CD14-positive monocyte (primary cell): Measurements from ENCODE around the gene JAK1. TPM values are rescaled to one million over a fixed set of nuclear protein-coding genes. Genes with fewer than 3 reads are reported as not detected.

Source experiments
- DNase-seq, 3 donors: peaks; one replicate each; pipeline ENCODE4 v3.0.0-alpha.2; 2011 to 2022
- H2AFZ ChIP-seq: 2 replicates; pipeline ENCODE4 v1.6.0; 2012; ENCODE audit warnings: mild to moderate bottlenecking, low read depth, low read length, inconsistent platforms; ENCODE audit not compliant: insufficient read depth, poor library complexity, severe bottlenecking
- H3K27ac ChIP-seq, 2 donors: 1 replicate in 1 of 2; 2 replicates in 1 of 2; pipeline ENCODE4 v1.5.1; 2012 to 2013; ENCODE audit warnings: low read length in 2 of 2, control low read depth in 1 of 2, inconsistent platforms in 1 of 2, low read depth in 1 of 2, mild to moderate bottlenecking in 1 of 2
- H3K27me3 ChIP-seq, 2 donors: one replicate each; pipeline versions ENCODE4 v1.6.0 to v1.6.1; 2011 to 2013; ENCODE audit warnings: low read length in 2 of 2; ENCODE audit not compliant: control insufficient read depth in 2 of 2, insufficient read depth in 2 of 2
- H3K36me3 ChIP-seq, 2 donors: replicated peaks in 1 of 2; 1 replicate in 1 of 2; 2 replicates in 1 of 2; pipeline versions ENCODE4 v1.5.1 to v1.6.1; 2012 to 2013; ENCODE audit warnings: low read length in 2 of 2, control low read depth in 1 of 2, inconsistent platforms in 1 of 2, mild to moderate bottlenecking in 1 of 2; ENCODE audit not compliant: insufficient read depth in 2 of 2, control insufficient read depth in 1 of 2
- H3K4me1 ChIP-seq, 2 donors: 1 replicate in 1 of 2; 2 replicates in 1 of 2; pipeline versions ENCODE4 v1.5.1 to v1.6.1; 2012 to 2013; ENCODE audit warnings: low read length in 2 of 2, control low read depth in 1 of 2, inconsistent platforms in 1 of 2, mild to moderate bottlenecking in 1 of 2, moderate library complexity in 1 of 2; ENCODE audit not compliant: insufficient read depth in 2 of 2, control insufficient read depth in 1 of 2
- H3K4me2 ChIP-seq: replicated peaks from 2 replicates; pipeline ENCODE3; 2012; ENCODE audit warnings: low read length, moderate library complexity, mild to moderate bottlenecking; ENCODE audit not compliant: poor library complexity, severe bottlenecking; ENCODE audit errors: extremely low read depth
- H3K4me3 ChIP-seq, 3 experiments: fragments of 200-600 bp in 1 of 3; sonication (generic) in 1 of 3; replicated peaks in 1 of 3; 1 replicate in 2 of 3; 2 replicates in 1 of 3; pipeline ENCODE4 v1.5.1; 2011 to 2013; ENCODE audit warnings: low read length in 3 of 3, mild to moderate bottlenecking in 3 of 3, control low read depth in 2 of 3, low read depth in 2 of 3, inconsistent platforms in 1 of 3, moderate library complexity in 1 of 3
- H3K79me2 ChIP-seq: 2 replicates; pipeline ENCODE4 v1.6.0; 2012; ENCODE audit warnings: mild to moderate bottlenecking, control low read depth, inconsistent platforms, low read length, moderate library complexity; ENCODE audit not compliant: insufficient read depth
- H3K9ac ChIP-seq: 2 replicates; pipeline ENCODE4 v1.6.0; 2017; ENCODE audit warnings: low read length, mild to moderate bottlenecking; ENCODE audit not compliant: insufficient read depth, poor library complexity, severe bottlenecking
- H3K9me3 ChIP-seq, 2 donors: replicated peaks in 1 of 2; 1 replicate in 1 of 2; 2 replicates in 1 of 2; pipeline versions ENCODE4 v1.5.1 to v1.6.1; 2012 to 2013; ENCODE audit warnings: low read length in 2 of 2, control low read depth in 1 of 2; ENCODE audit not compliant: control insufficient read depth in 1 of 2, insufficient read depth in 1 of 2
- H4K20me1 ChIP-seq: 2 replicates; pipeline ENCODE4 v1.6.0; 2012; ENCODE audit warnings: mild to moderate bottlenecking, low read length, control low read depth, moderate library complexity; ENCODE audit not compliant: insufficient read depth
- H3K27ac Mint-ChIP-seq, 7 donors: one replicate each; pipeline ENCODE4 v1.8.0; 2020; ENCODE audit warnings: mild to moderate bottlenecking in 7 of 7, mixed read lengths in 7 of 7, moderate library complexity in 6 of 7, inconsistent platforms in 2 of 7
- H3K27me3 Mint-ChIP-seq, 3 donors: one replicate each; pipeline ENCODE4 v1.8.0; 2021 to 2022; ENCODE audit warnings: low read depth in 3 of 3, mild to moderate bottlenecking in 3 of 3, mixed read lengths in 3 of 3, moderate library complexity in 3 of 3, inconsistent platforms in 1 of 3
- H3K36me3 Mint-ChIP-seq, 2 donors: one replicate each; pipeline ENCODE4 v1.8.0; 2020; ENCODE audit warnings: mixed read lengths in 2 of 2, inconsistent platforms in 1 of 2, mild to moderate bottlenecking in 1 of 2
- H3K4me1 Mint-ChIP-seq: one replicate; pipeline ENCODE4 v1.8.0; 2020; ENCODE audit warnings: mild to moderate bottlenecking, mixed read lengths
- H3K4me3 Mint-ChIP-seq, 2 donors: one replicate each; pipeline ENCODE4 v1.8.0; 2020; ENCODE audit warnings: mild to moderate bottlenecking in 2 of 2, mixed read lengths in 2 of 2, moderate library complexity in 1 of 2
- H3K9me3 Mint-ChIP-seq, 7 donors: one replicate each; pipeline ENCODE4 v1.8.0; 2020 to 2022; ENCODE audit warnings: mixed read lengths in 7 of 7, mild to moderate bottlenecking in 6 of 7, moderate library complexity in 6 of 7, inconsistent platforms in 2 of 7
- CTCF ChIP-seq: fragments of 200-600 bp; IDR thresholded peaks from one replicate; pipeline ENCODE4 v1.8.0; 2022; ENCODE audit warnings: antibody characterized with exemption, mild to moderate bottlenecking
- WGBS: methylation state at CpG from one replicate; pipeline ENCODE4 v1.1.5; 2013; ENCODE audit warnings: missing lambda C conversion rate; ENCODE audit not compliant: insufficient coverage; 5-methylcytosine and 5-hydroxymethylcytosine counted together
- intact Hi-C, 2 donors: fragments of 100-400 bp; cut with micrococcal nuclease; formaldehyde crosslinking; loops; one replicate each; pipeline versions ENCODE4 v1.15.0 to v1.15.1; 2023
- polyA plus RNA-seq, 3 donors: library from polyadenylated mRNA; depleted of rRNA in 1 of 3; unstranded in 2 of 3; stranded (reverse) in 1 of 3; fragments of 300-500 nt in 2 of 3; fragments of >200 nt in 1 of 3; fragmentation: Illumina TruSeq in 2 of 3; gene quantifications; 1 replicate in 2 of 3; 2 replicates in 1 of 3; pipeline ENCODE4 v1.2.3, GENCODE V29; 2012 to 2021

Gene JAK1
- polyA plus RNA-seq, 3 donors = 43.1 to 76.2 (median 72.6) TPM

GRCh38 chr1:64944913-64945312 is 21.4 kb downstream of the JAK1 start:
- Mint-ChIP-seq H3K9me3 (no peaks in the 10 kb centered on the region), H3K4me3 (no peak overlapping the region), H3K4me1 (peaks cover 49% of the 10 kb centered on the region), H3K36me3 (peaks cover 0 to 1% of the 10 kb centered on the region in 2 donors), H3K27ac (peak overlapping the region in 1 of 7 donors; percentile 3), H3K27me3 (no peaks in the 10 kb centered on the region)
- H3K4me2 ChIP-seq = no peak overlapping the region
- DNase-seq = no peak
- no peak overlapping the region for H3K9ac ChIP-seq
- no peak overlapping the region for H2AFZ ChIP-seq
- H3K79me2 ChIP-seq = peaks cover 99% of the 10 kb centered on the region
- no peaks in the 10 kb centered on the region for H3K9me3 ChIP-seq
- H3K36me3 ChIP-seq = no peaks in the 10 kb centered on the region
- 90% methylated on average over 4 of the region's 6 CpGs for WGBS
- H3K27me3 ChIP-seq = no peaks in the 10 kb centered on the region
- H3K27ac ChIP-seq = no peak overlapping the region
- intact Hi-C loops = no loop called here
- peaks cover 30 to 44% of the 10 kb centered on the region in 2 donors for H3K4me1 ChIP-seq
- H3K4me3 ChIP-seq = no peak overlapping the region
- no peak for TF ChIP-seq CTCF
- H4K20me1 ChIP-seq = peaks cover 100% of the 10 kb centered on the region

- Mint-ChIP-seq H3K36me3 (peaks cover 0 to 1% of the 10 kb centered on the region in 2 donors), H3K4me1 (peaks cover 45% of the 10 kb centered on the region), H3K9me3 (no peaks in the 10 kb centered on the region), H3K27ac (no peak overlapping the region), H3K27me3 (peaks cover 0 to 3% (median 0%) of the 10 kb centered on the region in 3 donors), H3K4me3 (no peak overlapping the region)
- Histone ChIP-seq H3K9me3 (no peaks in the 10 kb centered on the region), H3K27me3 (no peaks in the 10 kb centered on the region), H3K4me1 (peaks cover 26 to 41% of the 10 kb centered on the region in 2 donors), H3K27ac (no peak overlapping the region), H3K4me3 (no peak overlapping the region), H4K20me1 (peaks cover 99% of the 10 kb centered on the region), H3K79me2 (peaks cover 100% of the 10 kb centered on the region), H3K36me3 (no peaks in the 10 kb centered on the region), H2AFZ (no peak overlapping the region), H3K4me2 (no peak overlapping the region), H3K9ac (no peak overlapping the region)
- no CpG with 5 or more reads among the region's 3 CpGs for WGBS
- no peak for DNase-seq
- no peak for TF ChIP-seq CTCF
- intact Hi-C loops = no loop called here
Observed at GRCh38 chr1:64942675-64943074, 23.7 kb downstream of the JAK1 start.
